GM18870 (cell line): ENCODE measurements around the gene CHRM1.
A peak's percentile ranks its signal among the peaks of the same experiment; 100 is the strongest.
"Not testable (repeated sequence)": the region's sequence is repeated elsewhere in the genome, so short reads cannot be mapped to it uniquely, and the experiment has no call there.

Experiments used
- ATAC-seq: cut with Tn5 transposase; IDR thresholded peaks from one replicate; pipeline ENCODE4 v1.9.1; 2021; ENCODE audit warnings: moderate library complexity; ENCODE audit not compliant: unreplicated experiment

The CHRM1 gene

DNA sequence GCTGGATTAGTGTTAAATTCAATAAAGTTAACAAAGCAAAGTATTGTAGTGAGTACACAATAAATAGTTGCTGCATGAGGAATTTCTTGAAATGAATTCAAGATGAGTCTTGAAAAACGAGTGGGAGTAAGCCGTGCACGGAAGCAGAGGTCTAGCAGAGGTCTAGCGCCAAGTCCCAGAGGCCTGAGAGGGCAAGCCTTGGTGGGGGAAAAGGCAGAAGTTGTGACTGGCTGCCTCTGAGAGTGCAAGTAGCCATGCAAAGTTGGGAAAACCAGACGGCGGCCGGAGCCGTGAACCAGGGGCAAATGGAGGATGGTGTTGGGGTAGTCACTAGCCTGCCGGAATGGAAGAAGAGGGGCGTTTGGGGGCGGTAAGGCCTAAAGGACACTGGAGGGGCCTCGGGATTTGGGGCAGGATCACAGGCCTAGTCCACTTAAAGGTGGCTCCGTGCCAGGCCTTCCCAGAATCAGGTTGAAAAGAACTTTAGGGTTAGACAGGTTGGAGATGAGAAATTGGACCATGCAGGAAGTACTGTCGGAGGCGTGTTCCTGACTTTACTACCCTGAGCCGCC, 40.8 kb downstream of the CHRM1 start:
- peak; percentile 7 for ATAC-seq

DNA sequence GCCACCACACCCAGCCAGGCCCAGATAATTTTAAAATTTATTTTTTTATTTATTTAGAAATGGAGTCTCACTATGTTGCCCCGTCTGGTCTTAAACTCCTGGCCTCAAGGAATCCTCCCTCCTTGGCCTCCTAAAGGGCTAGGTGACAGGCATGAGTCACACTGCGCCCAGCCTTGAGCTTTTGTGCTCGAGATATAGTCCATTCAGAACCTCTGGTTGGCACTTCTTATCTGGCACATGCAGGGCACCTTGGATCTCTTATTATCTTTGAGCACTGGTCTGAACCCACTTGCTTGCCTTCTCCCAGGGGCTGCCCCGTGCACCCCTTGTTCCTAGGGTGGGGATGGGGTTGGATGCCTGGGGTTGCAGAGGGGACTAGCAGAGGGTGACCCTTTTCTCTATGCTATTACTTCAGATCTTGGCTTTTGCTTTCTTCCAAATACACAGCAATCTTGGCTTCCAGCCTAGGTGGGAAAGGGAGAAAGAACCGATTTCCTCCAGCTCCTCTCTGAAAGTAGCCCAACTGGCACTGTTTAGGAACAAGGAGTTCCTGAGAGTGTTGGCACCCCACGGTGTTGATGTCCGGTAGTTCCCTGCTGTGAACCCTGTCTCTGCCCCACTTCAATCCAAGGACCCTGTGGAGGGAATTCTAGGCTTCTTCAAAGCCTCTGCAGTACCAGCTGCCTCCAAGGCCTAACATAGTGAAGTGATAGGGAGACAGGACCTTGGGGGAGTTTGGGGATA, 41.8 kb downstream of the CHRM1 start:
- no peak for ATAC-seq

DNA sequence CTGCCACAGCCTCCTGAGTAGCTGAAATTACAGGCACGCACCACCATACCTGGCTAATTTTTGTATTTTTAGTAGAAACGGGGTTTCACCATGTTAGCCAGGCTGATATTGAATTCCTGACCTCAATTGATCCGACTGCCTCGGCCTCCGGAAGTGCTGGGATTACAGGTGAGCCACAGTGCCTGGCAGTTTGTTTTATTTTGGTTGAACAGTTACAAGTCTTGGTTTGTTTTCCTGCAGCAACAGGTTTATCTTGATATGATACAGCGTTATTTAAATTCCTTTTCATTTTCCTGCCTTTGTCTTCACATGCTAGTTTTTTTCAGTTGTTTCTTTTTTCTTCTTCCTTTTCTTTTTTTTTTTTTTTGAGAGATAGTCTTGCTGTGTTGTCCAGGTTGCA, 44.5 kb downstream of the CHRM1 start:
- ATAC-seq = no peak

DNA sequence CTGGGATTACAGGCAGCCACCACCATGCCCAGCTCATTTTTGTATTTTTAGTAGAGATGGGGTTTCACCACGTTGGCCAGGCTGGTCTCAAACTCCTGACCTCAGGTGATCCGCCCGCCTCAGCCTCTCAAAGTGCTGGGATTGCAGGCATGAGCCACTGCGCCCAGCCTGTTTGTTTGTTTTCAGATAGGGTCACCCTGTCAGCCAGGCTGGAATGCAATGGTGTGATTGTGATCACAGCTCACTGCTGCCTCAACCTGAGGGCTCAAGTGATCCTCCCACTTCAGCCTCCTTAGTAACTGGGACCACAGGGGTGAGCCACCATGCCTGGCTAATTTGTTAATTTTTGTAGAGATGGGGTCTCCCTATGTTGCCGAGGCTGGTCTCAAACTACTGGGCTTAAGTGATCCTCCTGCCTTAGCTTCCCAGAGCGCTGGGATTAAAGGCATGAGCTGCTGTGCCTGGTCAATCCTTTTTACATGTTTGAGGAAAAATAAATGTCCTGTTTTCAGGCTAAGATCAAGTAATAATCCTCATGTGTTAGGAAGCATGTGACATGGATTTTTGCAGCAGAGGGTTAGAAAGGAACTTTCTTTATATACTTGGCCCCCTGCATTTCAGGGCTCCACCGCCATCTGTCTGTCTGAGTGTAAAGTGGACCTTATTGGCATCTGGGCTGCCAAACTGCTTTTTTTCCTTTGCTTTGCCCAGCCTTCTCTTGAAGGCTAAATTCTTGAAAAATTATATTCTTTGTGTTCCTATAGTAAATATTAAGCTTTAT, 45.3 kb downstream of the CHRM1 start:
- no peak for ATAC-seq

DNA sequence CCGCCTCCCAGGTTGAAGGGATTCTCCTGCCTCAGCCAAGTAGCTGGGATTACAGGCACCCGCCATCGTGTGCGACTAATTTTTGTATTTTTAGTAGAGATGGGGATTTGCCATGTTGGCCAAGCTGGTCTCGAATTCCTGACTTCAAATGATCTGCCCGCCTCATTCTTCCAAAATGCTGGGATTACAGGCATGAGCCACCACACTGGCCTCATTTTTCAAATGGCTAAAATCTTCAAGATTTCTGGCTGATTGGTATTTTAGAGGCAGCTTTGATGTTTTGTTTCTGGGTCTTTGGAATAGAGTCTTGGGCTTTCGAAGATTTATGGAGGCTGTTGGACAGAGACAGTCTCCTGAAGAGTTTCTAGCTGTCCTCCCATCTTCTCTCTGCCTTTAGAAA, 46.3 kb downstream of the CHRM1 start:
- no peak for ATAC-seq

DNA sequence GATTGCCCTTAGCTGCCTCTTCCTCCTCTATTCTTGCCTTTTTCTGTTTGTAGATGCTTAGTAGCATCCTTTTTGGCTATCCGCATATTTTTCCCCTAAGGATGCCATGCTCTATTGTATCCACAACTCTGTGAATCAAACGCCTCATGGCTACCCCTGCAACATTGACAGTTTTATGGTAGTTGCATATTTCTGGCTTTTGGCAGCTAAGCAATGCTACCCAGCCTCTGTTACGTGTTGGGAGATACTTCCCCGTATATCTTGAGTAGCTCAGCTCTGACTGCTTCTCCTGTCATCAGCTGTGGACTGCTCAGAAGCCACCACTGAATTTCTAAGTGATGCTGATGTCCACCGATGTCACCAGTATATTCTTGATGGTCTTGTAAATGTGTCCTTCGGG, 55.5 kb downstream of the CHRM1 start:
- no peak for ATAC-seq

DNA sequence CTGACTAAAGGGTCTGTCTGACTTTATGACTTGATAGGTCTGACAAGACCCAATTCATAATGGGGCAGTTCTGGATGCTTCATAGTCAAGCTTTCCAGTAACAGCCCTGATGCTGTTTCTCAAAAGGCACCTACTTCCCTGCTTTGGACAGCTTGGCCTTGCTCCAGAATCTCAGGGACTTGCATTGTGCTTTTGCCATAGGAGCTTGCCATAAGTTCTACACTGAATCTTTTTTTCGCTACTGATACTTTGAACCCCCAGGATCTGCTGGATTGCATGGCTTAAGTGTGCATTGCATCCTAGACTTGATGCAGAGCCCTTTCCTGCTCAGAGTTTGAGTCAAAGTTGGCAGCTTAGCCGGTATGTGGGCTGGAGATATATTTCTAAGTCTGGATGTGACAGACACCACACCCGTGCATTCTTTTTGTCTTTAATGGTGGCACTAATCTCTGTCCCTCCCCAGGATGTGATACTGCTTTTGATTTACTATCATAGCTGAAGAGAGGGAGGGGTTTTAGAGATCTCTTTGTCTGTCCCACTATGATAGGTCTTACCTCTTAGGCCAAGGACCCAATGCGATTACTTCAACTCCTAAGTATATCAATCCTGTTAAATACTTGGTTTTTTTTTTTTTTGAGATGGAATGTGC, 57.4 kb downstream of the CHRM1 start:
- no peak for ATAC-seq

DNA sequence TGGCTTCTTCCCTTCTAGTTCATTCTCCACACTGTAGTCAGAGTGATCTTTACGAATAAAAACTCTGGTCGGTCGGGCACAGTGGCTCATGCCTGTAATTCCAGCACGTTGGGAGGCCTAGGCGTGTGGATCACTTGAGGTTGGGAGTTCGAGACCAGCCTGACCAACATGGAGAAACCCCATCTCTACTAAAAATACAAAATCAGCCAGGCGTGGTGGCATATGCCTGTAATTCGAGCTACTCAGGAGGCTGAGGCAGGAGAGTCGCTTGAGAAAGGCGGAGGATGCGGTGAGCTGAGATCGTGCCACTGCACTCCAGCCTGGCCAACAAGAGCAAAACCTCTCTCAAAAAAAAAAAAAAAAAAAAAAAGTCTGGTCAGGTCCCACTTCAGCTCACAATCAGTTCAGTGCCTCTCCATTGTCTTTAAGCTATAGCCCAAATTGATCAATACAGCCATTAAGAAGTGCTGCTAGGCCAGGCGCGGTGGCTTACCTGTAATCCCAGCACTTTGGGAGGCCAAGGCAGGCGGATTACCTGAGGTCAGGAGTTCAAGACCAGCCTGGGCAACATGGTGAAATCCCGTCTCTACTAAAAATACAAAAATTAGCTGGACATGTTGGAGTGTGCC, 59.5 kb downstream of the CHRM1 start:
- not testable (repeated sequence) for ATAC-seq

DNA sequence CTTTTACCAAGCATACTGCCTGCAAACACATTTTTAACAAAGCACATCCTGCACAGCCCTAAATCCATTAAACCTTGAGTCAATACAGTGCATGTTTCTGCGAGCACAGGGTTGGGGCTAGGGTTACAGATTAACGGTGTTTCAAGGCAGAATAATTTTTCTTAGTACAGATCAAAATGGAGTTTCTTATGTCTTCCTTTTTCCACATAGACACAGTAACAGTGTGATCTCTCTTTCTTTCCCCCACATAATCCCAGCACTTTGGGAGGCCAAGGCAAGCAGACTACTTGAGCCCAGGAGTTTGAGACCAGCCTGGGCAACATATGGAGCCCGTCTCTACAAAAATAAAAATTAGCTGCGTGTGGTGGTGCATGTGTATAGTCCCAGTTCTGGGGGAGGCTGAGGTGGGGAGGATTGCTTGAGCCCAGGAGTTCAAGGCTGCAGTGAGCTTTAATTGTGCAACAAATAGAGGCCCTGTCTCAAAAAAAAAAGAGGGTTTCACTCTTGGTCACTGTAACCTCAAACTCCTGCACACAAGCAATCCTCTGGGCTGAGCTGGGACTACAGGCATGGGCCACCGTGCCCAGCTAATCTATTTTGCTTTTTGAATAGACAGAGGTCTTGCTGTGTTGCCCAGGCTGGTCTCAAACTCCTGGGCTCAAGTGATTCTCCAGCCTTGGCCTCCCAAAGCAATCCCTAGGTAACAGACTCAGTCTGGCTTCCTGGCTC, 60.2 kb downstream of the CHRM1 start:
- no peak for ATAC-seq

DNA sequence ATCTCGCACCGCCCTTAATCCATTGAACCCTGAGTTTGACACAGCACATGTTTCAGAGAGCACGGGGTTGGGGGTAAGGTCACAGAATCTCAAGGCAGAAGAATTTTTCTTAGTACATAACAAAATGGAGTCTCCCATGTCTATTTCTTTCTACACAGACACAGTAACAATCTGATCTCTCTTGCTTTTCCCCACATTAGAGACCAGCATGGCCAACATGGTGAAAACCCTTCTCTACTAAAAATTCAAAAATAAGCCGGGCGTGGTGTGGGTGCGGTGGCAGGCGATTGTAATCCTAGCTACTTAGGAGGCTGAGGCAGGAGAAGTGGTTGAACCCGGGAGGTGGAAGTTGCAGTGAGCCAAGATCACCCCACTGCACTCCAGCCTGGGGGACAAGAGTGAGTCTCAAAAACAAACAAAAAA, 61.9 kb downstream of the CHRM1 start:
- ATAC-seq = not testable (repeated sequence)
